ENCODE measurements around the gene OR2V2.

OR2V2 gene

GRCh38 chr5:181204826-181205760 is 57.7 kb downstream of the OR2V2 start, which contains the start of gene TRIM7:
TRIM7 (minus strand) TSS chr5:181205196; CDS start chr5:181205110, 86 bp downstream.
- H3K4me1 ChIP-seq (ENCODE audit: control insufficient read depth, insufficient read depth, low read length): no peaks in the 10 kb centered on the region
- peak within 1 kb of the TSS; percentile 79 for H3K4me3 ChIP-seq (ENCODE audit: low read length)
- no peaks in the 10 kb centered on the region for H3K36me3 ChIP-seq (ENCODE audit: control insufficient read depth, insufficient read depth, low read length)
- no peak within 1 kb of the TSS for H3K9ac ChIP-seq (ENCODE audit: low read length)
- no peak within 1 kb of the TSS for H3K27ac ChIP-seq (ENCODE audit: low read depth, low read length)
- H3K27me3 ChIP-seq (ENCODE audit: control insufficient read depth, insufficient read depth, low read length): peaks cover 4% of the 10 kb centered on the region

- Histone ChIP-seq H3K36me3 (ENCODE audit: control insufficient read depth, insufficient read depth, low read length) (no peaks in the 10 kb centered on the region), H3K9ac (ENCODE audit: low read length) (no peak overlapping the region), H3K4me1 (ENCODE audit: control insufficient read depth, insufficient read depth, low read length) (no peaks in the 10 kb centered on the region), H3K27ac (ENCODE audit: low read depth, low read length) (no peak overlapping the region), H3K27me3 (ENCODE audit: control insufficient read depth, insufficient read depth, low read length) (peaks cover 4% of the 10 kb centered on the region), H3K4me3 (ENCODE audit: low read length) (peak overlapping the region; percentile 79)
Observed at GRCh38 chr5:181205761-181206649, 58.6 kb downstream of the OR2V2 start.

- peak overlapping the region; percentile 79 for H3K4me3 ChIP-seq (ENCODE audit: low read length)
- H3K4me1 ChIP-seq (ENCODE audit: control insufficient read depth, insufficient read depth, low read length): no peaks in the 10 kb centered on the region
- peaks cover 4% of the 10 kb centered on the region for H3K27me3 ChIP-seq (ENCODE audit: control insufficient read depth, insufficient read depth, low read length)
- no peak overlapping the region for H3K27ac ChIP-seq (ENCODE audit: low read depth, low read length)
- H3K9ac ChIP-seq (ENCODE audit: low read length): peak overlapping the region; percentile 49
- H3K36me3 ChIP-seq (ENCODE audit: control insufficient read depth, insufficient read depth, low read length): no peaks in the 10 kb centered on the region
Observed at GRCh38 chr5:181207214-181207959, 60.0 kb downstream of the OR2V2 start.

GRCh38 chr5:181207960-181208253 is 60.5 kb downstream of the OR2V2 start:
- peaks cover 4% of the 10 kb centered on the region for H3K27me3 ChIP-seq (ENCODE audit: control insufficient read depth, insufficient read depth, low read length)
- no peaks in the 10 kb centered on the region for H3K4me1 ChIP-seq (ENCODE audit: control insufficient read depth, insufficient read depth, low read length)
- no peak overlapping the region for H3K9ac ChIP-seq (ENCODE audit: low read length)
- no peak overlapping the region for H3K27ac ChIP-seq (ENCODE audit: low read depth, low read length)
- H3K4me3 ChIP-seq (ENCODE audit: low read length): no peak overlapping the region
- no peaks in the 10 kb centered on the region for H3K36me3 ChIP-seq (ENCODE audit: control insufficient read depth, insufficient read depth, low read length)

All from rectal smooth muscle tissue (tissue), 1 donor.